Measurements from ENCODE around the gene AGPAT4.

AGPAT4 gene

GRCh38 chr6:161254464-161255253, 19.2 kb downstream of the AGPAT4 start:
- no peak overlapping the region for H3K27ac ChIP-seq
- DNase-seq (ENCODE audit: low spot score) = peak; percentile 49

GRCh38 chr6:161254126-161254463, 19.8 kb downstream of the AGPAT4 start:
- H3K27ac ChIP-seq = no peak overlapping the region
- TF ChIP-seq, protein P1, sequence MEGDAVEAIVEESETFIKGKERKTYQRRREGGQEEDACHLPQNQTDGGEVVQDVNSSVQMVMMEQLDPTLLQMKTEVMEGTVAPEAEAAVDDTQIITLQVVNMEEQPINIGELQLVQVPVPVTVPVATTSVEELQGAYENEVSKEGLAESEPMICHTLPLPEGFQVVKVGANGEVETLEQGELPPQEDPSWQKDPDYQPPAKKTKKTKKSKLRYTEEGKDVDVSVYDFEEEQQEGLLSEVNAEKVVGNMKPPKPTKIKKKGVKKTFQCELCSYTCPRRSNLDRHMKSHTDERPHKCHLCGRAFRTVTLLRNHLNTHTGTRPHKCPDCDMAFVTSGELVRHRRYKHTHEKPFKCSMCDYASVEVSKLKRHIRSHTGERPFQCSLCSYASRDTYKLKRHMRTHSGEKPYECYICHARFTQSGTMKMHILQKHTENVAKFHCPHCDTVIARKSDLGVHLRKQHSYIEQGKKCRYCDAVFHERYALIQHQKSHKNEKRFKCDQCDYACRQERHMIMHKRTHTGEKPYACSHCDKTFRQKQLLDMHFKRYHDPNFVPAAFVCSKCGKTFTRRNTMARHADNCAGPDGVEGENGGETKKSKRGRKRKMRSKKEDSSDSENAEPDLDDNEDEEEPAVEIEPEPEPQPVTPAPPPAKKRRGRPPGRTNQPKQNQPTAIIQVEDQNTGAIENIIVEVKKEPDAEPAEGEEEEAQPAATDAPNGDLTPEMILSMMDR (IDR thresholded peaks at IDR 0.05) = no peak

More at GRCh38 chr6:161254464-161255253, 19.2 kb downstream of the AGPAT4 start:
- H3K4me3 ChIP-seq = no peak overlapping the region
- TF ChIP-seq, protein P1 (IDR thresholded peaks at IDR 0.05) = no peak

DNA sequence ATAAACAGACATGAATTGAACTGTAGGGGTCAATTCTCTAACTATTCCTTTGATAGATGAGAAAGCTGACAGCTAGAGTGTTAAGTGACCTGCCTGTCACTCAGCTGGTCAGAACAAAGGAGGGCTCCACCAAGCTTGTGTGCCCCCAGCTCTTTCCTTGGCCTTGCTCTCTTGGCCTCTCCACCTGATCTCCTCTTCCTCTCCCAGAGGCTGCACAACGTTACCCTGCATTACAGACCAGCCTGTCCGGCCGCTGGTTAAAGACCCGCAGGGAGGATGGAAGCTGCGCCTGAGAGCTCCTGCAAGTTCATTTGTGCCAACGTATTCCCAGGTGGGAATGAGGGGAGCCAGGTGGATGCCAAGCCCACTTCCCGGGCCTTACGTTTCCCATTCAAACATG, 22.5 kb downstream of the AGPAT4 start:
- TF ChIP-seq, protein P1 (IDR thresholded peaks at IDR 0.05) = no peak
- Histone ChIP-seq H3K27ac (no peak overlapping the region), H3K4me3 (no peak overlapping the region)
- DNase-seq (ENCODE audit: low spot score) = peak; percentile 56

More at GRCh38 chr6:161254126-161254463, 19.8 kb downstream of the AGPAT4 start:
- DNase-seq (ENCODE audit: low spot score) = no peak
- H3K4me3 ChIP-seq = no peak overlapping the region

DNA sequence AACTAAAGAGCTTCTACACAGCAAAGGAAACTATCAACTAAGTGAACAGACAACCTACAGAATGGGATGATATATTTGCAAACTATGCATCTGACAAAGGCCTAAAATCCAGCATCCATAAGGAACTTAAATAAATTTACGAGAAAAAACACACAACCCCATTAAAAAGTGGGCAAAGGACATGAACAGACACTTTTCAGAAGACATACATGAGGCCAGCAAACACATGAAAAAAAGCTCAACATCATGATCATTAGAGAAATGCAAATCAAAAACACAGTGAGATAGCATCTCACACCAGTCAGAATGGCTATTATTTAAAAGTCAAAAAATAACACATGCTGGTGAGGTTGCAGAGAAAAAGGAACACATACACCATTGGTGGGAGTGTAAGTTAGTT, 24.5 kb downstream of the AGPAT4 start:
- no peak overlapping the region for H3K27ac ChIP-seq
- DNase-seq (ENCODE audit: low spot score) = no peak
- TF ChIP-seq, protein P1 (IDR thresholded peaks at IDR 0.05) = no peak
- no peak overlapping the region for H3K4me3 ChIP-seq

GRCh38 chr6:161246725-161247124, 27.1 kb downstream of the AGPAT4 start:
- TF ChIP-seq, protein P1 (IDR thresholded peaks at IDR 0.05) = no peak
- Histone ChIP-seq H3K4me3 (no peak overlapping the region), H3K27ac (no peak overlapping the region)
- no peak for DNase-seq (ENCODE audit: low spot score)

DNA sequence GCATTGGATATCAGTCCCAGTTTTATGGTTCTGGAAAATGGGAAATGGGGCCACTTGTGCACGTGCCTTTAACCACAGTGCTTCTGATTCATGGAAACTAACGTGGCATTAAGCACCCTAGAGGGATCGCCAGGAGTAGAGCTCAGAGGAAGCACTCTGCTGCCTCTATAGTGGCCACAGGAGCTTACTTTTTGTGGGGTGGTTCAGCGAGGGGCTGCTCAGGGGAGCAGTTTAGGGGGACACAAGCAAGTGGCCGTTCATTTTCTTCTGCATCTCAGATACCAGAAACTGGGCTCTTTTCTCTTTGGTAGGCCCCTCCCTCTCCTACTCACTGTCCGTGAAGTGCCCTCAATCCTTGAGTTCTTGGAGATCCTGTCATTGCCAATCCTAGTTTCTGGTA, 28.5 kb downstream of the AGPAT4 start:
- peak; percentile 21 for DNase-seq (ENCODE audit: low spot score)
- Histone ChIP-seq H3K27ac (no peak overlapping the region), H3K4me3 (no peak overlapping the region)
- TF ChIP-seq, protein P1 (IDR thresholded peaks at IDR 0.05) = no peak

GRCh38 chr6:161244725-161245124, 29.1 kb downstream of the AGPAT4 start:
- Histone ChIP-seq H3K27ac (no peak overlapping the region), H3K4me3 (no peak overlapping the region)
- TF ChIP-seq, protein P1 (IDR thresholded peaks at IDR 0.05) = no peak
- DNase-seq (ENCODE audit: low spot score) = no peak

All from coronary artery (tissue), 2 donors.